H9 (cell line): Measurements from ENCODE around the gene FBXL13. TPM values are rescaled to one million over a fixed set of nuclear protein-coding genes. Genes with fewer than 3 reads are reported as not detected.

Source experiments
- DNase-seq: peaks from one replicate; pipeline ENCODE4 v3.0.0-alpha.2; 2017
- H2AFZ ChIP-seq: one replicate; pipeline ENCODE4 v1.6.1; 2013; ENCODE audit warnings: mild to moderate bottlenecking, low read length, control low read depth, moderate library complexity
- H2AK5ac ChIP-seq: 2 replicates; pipeline ENCODE4 v1.6.1; 2013; ENCODE audit warnings: low read length, control low read depth, mixed read lengths; ENCODE audit not compliant: insufficient read length
- H2BK120ac ChIP-seq: one replicate; pipeline ENCODE4 v1.6.1; 2013; ENCODE audit warnings: low read depth, mild to moderate bottlenecking, low read length, control low read depth, inconsistent platforms; ENCODE audit not compliant: poor library complexity, severe bottlenecking
- H2BK12ac ChIP-seq: 2 replicates; pipeline ENCODE4 v1.6.1; 2013; ENCODE audit warnings: low read length, control low read depth, mixed read lengths, low read depth; ENCODE audit not compliant: insufficient read length
- H2BK15ac ChIP-seq: 2 replicates; pipeline ENCODE4 v1.6.1; 2013; ENCODE audit warnings: low read depth, low read length, control low read depth
- H2BK20ac ChIP-seq: one replicate; pipeline ENCODE4 v1.6.1; 2013; ENCODE audit warnings: low read depth, mild to moderate bottlenecking, low read length, control low read depth, inconsistent platforms; ENCODE audit not compliant: poor library complexity, severe bottlenecking
- H2BK5ac ChIP-seq: 2 replicates; pipeline ENCODE4 v1.6.1; 2013; ENCODE audit warnings: low read length, control low read depth, mixed read lengths; ENCODE audit not compliant: insufficient read length
- H3K14ac ChIP-seq: 2 replicates; pipeline ENCODE4 v1.6.1; 2013; ENCODE audit warnings: low read length, control low read depth; ENCODE audit not compliant: insufficient read depth
- H3K18ac ChIP-seq: 2 replicates; pipeline ENCODE4 v1.6.1; 2013; ENCODE audit warnings: low read depth, mild to moderate bottlenecking, mixed read lengths, low read length, control low read depth; ENCODE audit not compliant: insufficient read length
- H3K23ac ChIP-seq: 2 replicates; pipeline ENCODE4 v1.6.1; 2013; ENCODE audit warnings: low read length, control low read depth, mixed read lengths, low read depth; ENCODE audit not compliant: insufficient read length
- H3K23me2 ChIP-seq: 2 replicates; pipeline ENCODE4 v1.6.1; 2013; ENCODE audit warnings: low read depth, mild to moderate bottlenecking, mixed read lengths, low read length, control low read depth; ENCODE audit not compliant: insufficient read length, poor library complexity, severe bottlenecking
- H3K27ac ChIP-seq: 2 replicates; pipeline ENCODE4 v1.5.1; 2013; ENCODE audit warnings: low read length, control low read depth, mixed read lengths, low read depth; ENCODE audit not compliant: insufficient read length
- H3K27me3 ChIP-seq: 2 replicates; pipeline ENCODE4 v1.6.1; 2013; ENCODE audit warnings: low read length, control low read depth, inconsistent platforms; ENCODE audit not compliant: insufficient read depth
- H3K4ac ChIP-seq: 2 replicates; pipeline ENCODE4 v1.6.1; 2013; ENCODE audit warnings: low read depth, mild to moderate bottlenecking, control low read depth, inconsistent platforms, low read length, moderate library complexity
- H3K4me1 ChIP-seq: 2 replicates; pipeline ENCODE4 v1.6.1; 2013; ENCODE audit warnings: low read length, control low read depth, inconsistent platforms; ENCODE audit not compliant: insufficient read depth
- H3K4me2 ChIP-seq: 2 replicates; pipeline ENCODE4 v1.6.1; 2013; ENCODE audit warnings: low read length, control low read depth, mixed read lengths; ENCODE audit not compliant: insufficient read length, insufficient read depth
- H3K56ac ChIP-seq: 2 replicates; pipeline ENCODE4 v1.6.1; 2013; ENCODE audit warnings: low read depth, mild to moderate bottlenecking, mixed read lengths, low read length, control low read depth; ENCODE audit not compliant: insufficient read length
- H3K79me1 ChIP-seq: 2 replicates; pipeline ENCODE4 v1.6.1; 2013; ENCODE audit warnings: low read depth, mild to moderate bottlenecking, moderate library complexity, low read length, control low read depth, inconsistent platforms; ENCODE audit not compliant: insufficient read depth, poor library complexity, severe bottlenecking
- H3K79me2 ChIP-seq: 2 replicates; pipeline ENCODE4 v1.6.1; 2013; ENCODE audit warnings: low read length, control low read depth, inconsistent platforms; ENCODE audit not compliant: insufficient read depth
- H3K9ac ChIP-seq: 2 replicates; pipeline ENCODE4 v1.6.1; 2013; ENCODE audit warnings: low read length, control low read depth, mixed read lengths; ENCODE audit not compliant: insufficient read length; ENCODE audit errors: extremely low read depth
- H3K9me3 ChIP-seq: one replicate; pipeline ENCODE4 v1.6.1; 2013; ENCODE audit warnings: low read depth, low read length, inconsistent platforms; ENCODE audit not compliant: control insufficient read depth
- H3T11ph ChIP-seq: one replicate; pipeline ENCODE4 v1.6.1; 2013; ENCODE audit warnings: mild to moderate bottlenecking, low read length, control low read depth, inconsistent platforms
- H4K20me1 ChIP-seq: one replicate; pipeline ENCODE4 v1.6.1; 2013; ENCODE audit not compliant: control insufficient read depth, insufficient read length, insufficient read depth
- H4K5ac ChIP-seq: 2 replicates; pipeline ENCODE4 v1.6.1; 2013; ENCODE audit warnings: low read depth, mild to moderate bottlenecking, mixed read lengths, low read length, control low read depth; ENCODE audit not compliant: insufficient read length
- H4K8ac ChIP-seq: replicated peaks from 2 replicates; pipeline ENCODE4 v1.6.1; 2013; ENCODE audit warnings: low read length, control low read depth, mixed read lengths, low read depth; ENCODE audit not compliant: insufficient read length
- H4K91ac ChIP-seq: 2 replicates; pipeline ENCODE4 v1.6.1; 2013; ENCODE audit warnings: low read depth, mild to moderate bottlenecking, moderate library complexity, mixed read lengths, low read length, control low read depth; ENCODE audit not compliant: insufficient read length
- H3K27ac Mint-ChIP-seq, 3 experiments: 2 replicates in 2 of 3; 3 replicates in 1 of 3; pipeline ENCODE4 v1.8.0; 2020 to 2021; ENCODE audit warnings: mixed read lengths in 3 of 3, mild to moderate bottlenecking in 1 of 3, moderate library complexity in 1 of 3
- H3K27me3 Mint-ChIP-seq: 2 replicates; pipeline ENCODE4 v1.8.0; 2021; ENCODE audit warnings: low read depth, mild to moderate bottlenecking, moderate library complexity, mixed read lengths
- H3K36me3 Mint-ChIP-seq, 3 experiments: 2 replicates in 2 of 3; 3 replicates in 1 of 3; pipeline ENCODE4 v1.8.0; 2020 to 2021; ENCODE audit warnings: low read depth in 3 of 3, mixed read lengths in 3 of 3; ENCODE audit not compliant: insufficient read depth in 1 of 3
- H3K4me1 Mint-ChIP-seq, 2 experiments: 2 replicates each; pipeline ENCODE4 v1.8.0; 2020; ENCODE audit warnings: mixed read lengths in 2 of 2
- H3K4me3 Mint-ChIP-seq, 2 experiments: 2 replicates in 1 of 2; 3 replicates in 1 of 2; pipeline ENCODE4 v1.8.0; 2020 to 2021; ENCODE audit warnings: mild to moderate bottlenecking in 2 of 2, mixed read lengths in 2 of 2, moderate library complexity in 1 of 2
- H3K9me3 Mint-ChIP-seq, 2 experiments: 2 replicates in 1 of 2; 3 replicates in 1 of 2; pipeline ENCODE4 v1.8.0; 2020; ENCODE audit warnings: mild to moderate bottlenecking in 2 of 2, mixed read lengths in 2 of 2, moderate library complexity in 1 of 2
- CTCF ChIP-seq: fragments of 200-600 bp; sonication (generic); conservative IDR thresholded peaks from 3 replicates; pipeline ENCODE4 v1.8.0; 2021; ENCODE audit warnings: antibody characterized with exemption, mild to moderate bottlenecking
- WGBS: extraction: QIAGEN DNeasy Blood & Tissue Kit; methylation state at CpG from one replicate; pipeline ENCODE4 v1.1.7; 2013; ENCODE audit warnings: missing lambda C conversion rate, low lambda C conversion rate, mixed read lengths; ENCODE audit not compliant: insufficient read length; ENCODE audit errors: extremely low coverage; 5-methylcytosine and 5-hydroxymethylcytosine counted together
- total RNA-seq: library from RNA; stranded (reverse); gene quantifications from 2 replicates; pipeline ENCODE4 v1.2.1, GENCODE V29; 2021

The FBXL13 gene
- total RNA-seq, 1 experiment from 2014 or later, result 4.4 TPM

- H3K9me3 Mint-ChIP-seq, result peaks cover 3 to 5% of the 10 kb centered on the region in 2 experiments; a peak in 3 of 5 replicates
- no peak overlapping the region for H3K27ac ChIP-seq
Observed at GRCh38 chr7:103031024-103031423, 43.6 kb downstream of the FBXL13 start.

More at GRCh38 chr7:103031024-103031423, 43.6 kb downstream of the FBXL13 start:
- no peak overlapping the region for H3K23ac ChIP-seq
- H2BK120ac ChIP-seq, result no peak overlapping the region
- H4K91ac ChIP-seq, result no peak overlapping the region
- Mint-ChIP-seq H3K36me3 (peaks cover 0 to 8% (median 0%) of the 10 kb centered on the region in 3 experiments; a peak in 1 of 7 replicates), H3K4me1 (no peaks in the 10 kb centered on the region), H3K4me3 (no peak overlapping the region), H3K27me3 (no peaks in the 10 kb centered on the region), H3K27ac (no peak overlapping the region)
- H3K9me3 ChIP-seq, result no peaks in the 10 kb centered on the region
- H2BK20ac ChIP-seq, result no peak overlapping the region
- no peak for DNase-seq
- no peak overlapping the region for H2BK15ac ChIP-seq
- no peak overlapping the region for H3K14ac ChIP-seq
- no peak overlapping the region for H3K4me2 ChIP-seq
- H3K9ac ChIP-seq, result no peak overlapping the region
- H2AK5ac ChIP-seq, result no peak overlapping the region
- no peak overlapping the region for H2BK12ac ChIP-seq
- no peaks in the 10 kb centered on the region for H4K20me1 ChIP-seq
- no peak overlapping the region for H3K4ac ChIP-seq
- H3K56ac ChIP-seq, result no peak overlapping the region
- H3K4me1 ChIP-seq, result no peaks in the 10 kb centered on the region
- no peak overlapping the region for H4K5ac ChIP-seq
- WGBS, result no CpG with 5 or more reads among the region's 1 CpG
- no peaks in the 10 kb centered on the region for H3K79me1 ChIP-seq
- H3T11ph ChIP-seq, result no peak overlapping the region
- no peak overlapping the region for H2BK5ac ChIP-seq
- no peaks in the 10 kb centered on the region for H3K27me3 ChIP-seq
- no peak overlapping the region for H2AFZ ChIP-seq
- no peak overlapping the region for H4K8ac ChIP-seq
- H3K18ac ChIP-seq, result no peak overlapping the region
- H3K79me2 ChIP-seq, result no peaks in the 10 kb centered on the region
- TF ChIP-seq CTCF, result no peak
- no peaks in the 10 kb centered on the region for H3K23me2 ChIP-seq
